WTC11 (cell line): ENCODE results near the gene KLC4. TPM values are rescaled to one million over a fixed set of nuclear protein-coding genes. Genes with fewer than 3 reads are reported as not detected.

Experiments
- ATAC-seq: fragments of 200-7000 bp; cut with Tn5 transposase; 2 replicates; pipeline ENCODE4 v1.10.0; 2021; ENCODE audit warnings: mild to moderate bottlenecking, moderate library complexity
- CTCF ChIA-PET: fragments of 300-600 bp; sonication (Branson Sonifier 250); formaldehyde crosslinking; loops from one replicate; lab custom pipeline; 2021; ENCODE audit warnings: antibody characterized with exemption; lab: Charles Lee
- POLR2A ChIA-PET: fragments of 350-600 bp; sonication (Branson Sonifier 250); formaldehyde crosslinking; loops from one replicate; lab custom pipeline; 2021; ENCODE audit warnings: antibody characterized with exemption; lab: Charles Lee
- DNase-seq: peaks from one replicate; pipeline ENCODE4 v3.0.0; 2021; ENCODE audit warnings: low spot score
- H3K27ac Mint-ChIP-seq: 2 replicates; pipeline ENCODE4 v1.8.0; 2021; ENCODE audit warnings: mixed read lengths
- H3K27me3 Mint-ChIP-seq: 2 replicates; pipeline ENCODE4 v1.8.0; 2021; ENCODE audit warnings: low read depth, mild to moderate bottlenecking, moderate library complexity, mixed read lengths
- H3K36me3 Mint-ChIP-seq: 2 replicates; pipeline ENCODE4 v1.8.0; 2021; ENCODE audit warnings: mixed read lengths
- H3K4me1 Mint-ChIP-seq: 2 replicates; pipeline ENCODE4 v1.8.0; 2022; ENCODE audit warnings: mixed read lengths
- H3K4me3 Mint-ChIP-seq: 2 replicates; pipeline ENCODE4 v1.8.0; 2021; ENCODE audit warnings: mild to moderate bottlenecking, moderate library complexity, mixed read lengths
- H3K9me3 Mint-ChIP-seq: 2 replicates; pipeline ENCODE4 v1.8.0; 2021; ENCODE audit warnings: mixed read lengths
- ETV6 ChIP-seq: sonication (generic); formaldehyde crosslinking; IDR thresholded peaks from 2 replicates; pipeline ENCODE4 v1.8.1; 2022; ENCODE audit warnings: mild to moderate bottlenecking, missing genetic modification reagents
- FOXJ3 ChIP-seq: sonication (generic); formaldehyde crosslinking; IDR thresholded peaks from 2 replicates; pipeline ENCODE4 v1.9.0; 2021; ENCODE audit warnings: missing genetic modification reagents, mild to moderate bottlenecking, borderline replicate concordance
- IRF2 ChIP-seq: sonication (generic); formaldehyde crosslinking; IDR thresholded peaks from 2 replicates; pipeline ENCODE4 v1.8.0; 2022; ENCODE audit warnings: low read depth, missing genetic modification reagents, borderline replicate concordance
- JAZF1 ChIP-seq: fragments of 250-450 bp; sonication (Bioruptor Pico); IDR thresholded peaks from 2 replicates; pipeline ENCODE4 v1.9.0; 2021; ENCODE audit warnings: moderate library complexity, mild to moderate bottlenecking, inconsistent platforms
- MXD4 ChIP-seq: fragments of 250-450 bp; sonication (Bioruptor Pico); IDR thresholded peaks from 2 replicates; pipeline ENCODE4 v1.8.0; 2021; ENCODE audit warnings: mild to moderate bottlenecking, moderate library complexity, borderline replicate concordance
- OVOL2 ChIP-seq: fragments of 250-450 bp; sonication (Bioruptor Pico); IDR thresholded peaks from 2 replicates; pipeline ENCODE4 v1.9.0; 2021; ENCODE audit warnings: mild to moderate bottlenecking, borderline replicate concordance
- PRRX2 ChIP-seq: fragments of 250-450 bp; sonication (Bioruptor Pico); IDR thresholded peaks from 2 replicates; pipeline ENCODE4 v1.8.0; 2021; ENCODE audit warnings: mild to moderate bottlenecking
- RORB ChIP-seq: fragments of 250-450 bp; sonication (Bioruptor Pico); IDR thresholded peaks from 2 replicates; pipeline ENCODE4 v1.9.0; 2021; ENCODE audit warnings: mild to moderate bottlenecking
- SMAD3 ChIP-seq: sonication (generic); formaldehyde crosslinking; IDR thresholded peaks from 2 replicates; pipeline ENCODE4 v1.8.0; 2022; ENCODE audit warnings: missing genetic modification reagents, mild to moderate bottlenecking, borderline replicate concordance
- TCF7 ChIP-seq: sonication (generic); formaldehyde crosslinking; IDR thresholded peaks from 2 replicates; pipeline ENCODE4 v1.8.0; 2022; ENCODE audit warnings: mild to moderate bottlenecking, low read depth, missing genetic modification reagents, moderate library complexity
- TEAD1 ChIP-seq: sonication (generic); formaldehyde crosslinking; IDR thresholded peaks from 2 replicates; pipeline ENCODE4 v1.8.0; 2022; ENCODE audit warnings: mild to moderate bottlenecking, missing genetic modification reagents
- TEAD4 ChIP-seq: sonication (generic); formaldehyde crosslinking; IDR thresholded peaks from 2 replicates; pipeline ENCODE4 v1.8.0; 2022; ENCODE audit warnings: mild to moderate bottlenecking, missing genetic modification reagents
- ZNF396 ChIP-seq: fragments of 250-450 bp; sonication (Bioruptor Pico); IDR thresholded peaks from 2 replicates; pipeline ENCODE4 v1.8.0; 2021; ENCODE audit warnings: mild to moderate bottlenecking, moderate library complexity, borderline replicate concordance
- total RNA-seq: library from RNA; stranded (reverse); gene quantifications from 3 replicates; pipeline ENCODE4 v1.2.3, GENCODE V29; 2021
- TF ChIP-seq, protein P1 (sequence below): sonication (generic); formaldehyde crosslinking; IDR thresholded peaks from 2 replicates; pipeline ENCODE4 v1.8.1; 2023; ENCODE audit warnings: mild to moderate bottlenecking, missing genetic modification reagents
- TF ChIP-seq, protein P2 (sequence below): fragments of 250-450 bp; sonication (Bioruptor Pico); IDR thresholded peaks from 2 replicates; pipeline ENCODE4 v1.8.0; 2021; ENCODE audit warnings: mild to moderate bottlenecking
- TF ChIP-seq, protein P3 (sequence below): fragments of 250-450 bp; sonication (Bioruptor Pico); IDR thresholded peaks from 2 replicates; pipeline ENCODE4 v1.9.0; 2021; ENCODE audit warnings: mild to moderate bottlenecking
- TF ChIP-seq, protein P4 (sequence below): sonication (generic); formaldehyde crosslinking; IDR thresholded peaks from 2 replicates; pipeline ENCODE4 v1.8.0; 2023; ENCODE audit warnings: missing genetic modification reagents
- TF ChIP-seq, protein P5 (sequence below): sonication (generic); formaldehyde crosslinking; IDR thresholded peaks from 2 replicates; pipeline ENCODE4 v1.8.1; 2022; ENCODE audit warnings: mild to moderate bottlenecking, missing genetic modification reagents, moderate library complexity, borderline replicate concordance
- TF ChIP-seq, protein P6 (sequence below): sonication (generic); formaldehyde crosslinking; IDR thresholded peaks from 2 replicates; pipeline ENCODE4 v1.8.0; 2022; ENCODE audit warnings: mild to moderate bottlenecking, missing genetic modification reagents
- TF ChIP-seq, protein P7 (sequence below): sonication (generic); formaldehyde crosslinking; IDR thresholded peaks from 2 replicates; pipeline ENCODE4 v1.8.0; 2022; ENCODE audit warnings: mild to moderate bottlenecking, missing genetic modification reagents
- TF ChIP-seq, protein P8 (sequence below): fragments of 250-450 bp; sonication (Bioruptor Pico); conservative IDR thresholded peaks from 2 replicates; pipeline ENCODE4 v1.9.0; 2021; ENCODE audit warnings: mild to moderate bottlenecking
- TF ChIP-seq, protein P9 (sequence below): fragments of 250-450 bp; sonication (Bioruptor Pico); IDR thresholded peaks from 2 replicates; pipeline ENCODE4 v1.9.0; 2021; ENCODE audit warnings: mild to moderate bottlenecking
- TF ChIP-seq, protein P10 (sequence below): sonication (generic); formaldehyde crosslinking; IDR thresholded peaks from 2 replicates; pipeline ENCODE4 v1.8.0; 2022; ENCODE audit warnings: mild to moderate bottlenecking, missing genetic modification reagents

Gene KLC4
- total RNA-seq, 1 experiment from 2014 or later: 35.7 TPM

DNA sequence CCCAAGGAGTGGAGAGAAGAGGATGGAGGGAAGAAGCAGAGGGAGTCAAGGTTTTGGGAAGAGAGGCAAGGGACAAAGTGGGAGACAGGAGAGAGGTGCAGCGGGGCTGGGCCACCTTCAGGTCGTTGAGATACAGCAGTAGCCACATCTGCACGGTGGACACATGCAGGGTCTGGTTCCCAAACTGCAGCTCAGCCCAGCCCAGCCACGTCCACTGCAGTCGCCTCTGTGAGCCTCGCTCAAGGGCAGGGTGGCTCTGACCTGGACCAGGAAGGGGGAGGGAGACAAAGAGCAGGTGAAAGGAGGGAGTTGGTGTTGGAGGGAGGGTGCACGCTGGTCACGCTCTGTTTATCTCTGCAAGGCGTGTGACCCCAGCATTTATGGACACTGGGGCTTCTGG lies 20.7 kb upstream of the KLC4 start (continued):
- no peak for TF ChIP-seq ETV6
- no peak for TF ChIP-seq FOXJ3 (CRISPR knock-in tag)
- no peak for TF ChIP-seq OVOL2
- TF ChIP-seq ZNF396: no peak
- TF ChIP-seq TCF7: no peak
- TF ChIP-seq TEAD4: no peak

DNA sequence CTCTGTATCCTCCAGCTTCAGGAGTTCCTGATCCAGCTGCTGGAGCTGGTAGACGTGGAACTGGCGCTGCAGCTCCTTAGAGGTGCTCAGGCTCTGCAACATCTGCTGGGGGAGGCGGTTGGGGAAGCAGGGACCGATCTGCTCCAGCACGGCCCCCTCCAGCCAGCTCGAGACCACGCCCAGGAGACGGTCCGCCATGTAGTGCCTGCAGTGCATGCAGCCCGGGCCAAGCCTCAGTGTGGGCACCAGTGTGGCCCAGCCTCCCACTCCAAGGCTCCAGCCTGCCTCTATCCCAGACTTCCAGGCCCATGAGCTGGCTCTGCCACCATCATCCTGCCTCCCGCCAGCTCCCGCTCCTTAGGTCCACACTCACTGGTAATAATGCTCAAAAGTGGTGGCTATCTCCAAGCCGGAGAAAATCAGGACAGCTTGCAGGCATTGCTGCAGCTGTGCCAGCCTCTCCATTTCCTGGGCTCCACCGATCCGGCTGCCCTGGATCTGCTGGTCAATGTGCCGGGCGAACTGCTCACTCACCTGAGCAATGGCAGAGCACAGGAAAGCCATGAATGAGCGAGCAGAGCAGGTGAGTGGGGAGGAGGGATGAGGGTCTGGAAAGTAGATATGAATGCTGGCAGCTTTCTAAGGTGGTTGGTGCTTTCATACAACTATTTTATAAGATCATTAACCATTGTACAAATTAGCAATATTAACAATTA lies 18.7 kb upstream of the KLC4 start:
- no peaks in the 10 kb centered on the region for H3K9me3 Mint-ChIP-seq
- TF ChIP-seq RORB (CRISPR knock-in tag): no peak
- TF ChIP-seq, protein P1, sequence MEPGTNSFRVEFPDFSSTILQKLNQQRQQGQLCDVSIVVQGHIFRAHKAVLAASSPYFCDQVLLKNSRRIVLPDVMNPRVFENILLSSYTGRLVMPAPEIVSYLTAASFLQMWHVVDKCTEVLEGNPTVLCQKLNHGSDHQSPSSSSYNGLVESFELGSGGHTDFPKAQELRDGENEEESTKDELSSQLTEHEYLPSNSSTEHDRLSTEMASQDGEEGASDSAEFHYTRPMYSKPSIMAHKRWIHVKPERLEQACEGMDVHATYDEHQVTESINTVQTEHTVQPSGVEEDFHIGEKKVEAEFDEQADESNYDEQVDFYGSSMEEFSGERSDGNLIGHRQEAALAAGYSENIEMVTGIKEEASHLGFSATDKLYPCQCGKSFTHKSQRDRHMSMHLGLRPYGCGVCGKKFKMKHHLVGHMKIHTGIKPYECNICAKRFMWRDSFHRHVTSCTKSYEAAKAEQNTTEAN (CRISPR knock-in tag): no peak
- TF ChIP-seq IRF2: no peak
- TF ChIP-seq, protein P2, sequence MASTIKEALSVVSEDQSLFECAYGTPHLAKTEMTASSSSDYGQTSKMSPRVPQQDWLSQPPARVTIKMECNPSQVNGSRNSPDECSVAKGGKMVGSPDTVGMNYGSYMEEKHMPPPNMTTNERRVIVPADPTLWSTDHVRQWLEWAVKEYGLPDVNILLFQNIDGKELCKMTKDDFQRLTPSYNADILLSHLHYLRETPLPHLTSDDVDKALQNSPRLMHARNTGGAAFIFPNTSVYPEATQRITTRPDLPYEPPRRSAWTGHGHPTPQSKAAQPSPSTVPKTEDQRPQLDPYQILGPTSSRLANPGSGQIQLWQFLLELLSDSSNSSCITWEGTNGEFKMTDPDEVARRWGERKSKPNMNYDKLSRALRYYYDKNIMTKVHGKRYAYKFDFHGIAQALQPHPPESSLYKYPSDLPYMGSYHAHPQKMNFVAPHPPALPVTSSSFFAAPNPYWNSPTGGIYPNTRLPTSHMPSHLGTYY (CRISPR knock-in tag): no peak
- TF ChIP-seq, protein P3, sequence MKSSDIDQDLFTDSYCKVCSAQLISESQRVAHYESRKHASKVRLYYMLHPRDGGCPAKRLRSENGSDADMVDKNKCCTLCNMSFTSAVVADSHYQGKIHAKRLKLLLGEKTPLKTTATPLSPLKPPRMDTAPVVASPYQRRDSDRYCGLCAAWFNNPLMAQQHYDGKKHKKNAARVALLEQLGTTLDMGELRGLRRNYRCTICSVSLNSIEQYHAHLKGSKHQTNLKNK (CRISPR knock-in tag): no peak
- TF ChIP-seq, protein P4, sequence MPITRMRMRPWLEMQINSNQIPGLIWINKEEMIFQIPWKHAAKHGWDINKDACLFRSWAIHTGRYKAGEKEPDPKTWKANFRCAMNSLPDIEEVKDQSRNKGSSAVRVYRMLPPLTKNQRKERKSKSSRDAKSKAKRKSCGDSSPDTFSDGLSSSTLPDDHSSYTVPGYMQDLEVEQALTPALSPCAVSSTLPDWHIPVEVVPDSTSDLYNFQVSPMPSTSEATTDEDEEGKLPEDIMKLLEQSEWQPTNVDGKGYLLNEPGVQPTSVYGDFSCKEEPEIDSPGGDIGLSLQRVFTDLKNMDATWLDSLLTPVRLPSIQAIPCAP (CRISPR knock-in tag): no peak
- TF ChIP-seq, protein P5, sequence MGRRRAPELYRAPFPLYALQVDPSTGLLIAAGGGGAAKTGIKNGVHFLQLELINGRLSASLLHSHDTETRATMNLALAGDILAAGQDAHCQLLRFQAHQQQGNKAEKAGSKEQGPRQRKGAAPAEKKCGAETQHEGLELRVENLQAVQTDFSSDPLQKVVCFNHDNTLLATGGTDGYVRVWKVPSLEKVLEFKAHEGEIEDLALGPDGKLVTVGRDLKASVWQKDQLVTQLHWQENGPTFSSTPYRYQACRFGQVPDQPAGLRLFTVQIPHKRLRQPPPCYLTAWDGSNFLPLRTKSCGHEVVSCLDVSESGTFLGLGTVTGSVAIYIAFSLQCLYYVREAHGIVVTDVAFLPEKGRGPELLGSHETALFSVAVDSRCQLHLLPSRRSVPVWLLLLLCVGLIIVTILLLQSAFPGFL (CRISPR knock-in tag): no peak
- TF ChIP-seq, protein P6, sequence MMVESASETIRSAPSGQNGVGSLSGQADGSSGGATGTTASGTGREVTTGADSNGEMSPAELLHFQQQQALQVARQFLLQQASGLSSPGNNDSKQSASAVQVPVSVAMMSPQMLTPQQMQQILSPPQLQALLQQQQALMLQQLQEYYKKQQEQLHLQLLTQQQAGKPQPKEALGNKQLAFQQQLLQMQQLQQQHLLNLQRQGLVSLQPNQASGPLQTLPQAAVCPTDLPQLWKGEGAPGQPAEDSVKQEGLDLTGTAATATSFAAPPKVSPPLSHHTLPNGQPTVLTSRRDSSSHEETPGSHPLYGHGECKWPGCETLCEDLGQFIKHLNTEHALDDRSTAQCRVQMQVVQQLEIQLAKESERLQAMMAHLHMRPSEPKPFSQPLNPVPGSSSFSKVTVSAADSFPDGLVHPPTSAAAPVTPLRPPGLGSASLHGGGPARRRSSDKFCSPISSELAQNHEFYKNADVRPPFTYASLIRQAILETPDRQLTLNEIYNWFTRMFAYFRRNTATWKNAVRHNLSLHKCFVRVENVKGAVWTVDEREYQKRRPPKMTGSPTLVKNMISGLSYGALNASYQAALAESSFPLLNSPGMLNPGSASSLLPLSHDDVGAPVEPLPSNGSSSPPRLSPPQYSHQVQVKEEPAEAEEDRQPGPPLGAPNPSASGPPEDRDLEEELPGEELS: no peak
- TF ChIP-seq, protein P7, sequence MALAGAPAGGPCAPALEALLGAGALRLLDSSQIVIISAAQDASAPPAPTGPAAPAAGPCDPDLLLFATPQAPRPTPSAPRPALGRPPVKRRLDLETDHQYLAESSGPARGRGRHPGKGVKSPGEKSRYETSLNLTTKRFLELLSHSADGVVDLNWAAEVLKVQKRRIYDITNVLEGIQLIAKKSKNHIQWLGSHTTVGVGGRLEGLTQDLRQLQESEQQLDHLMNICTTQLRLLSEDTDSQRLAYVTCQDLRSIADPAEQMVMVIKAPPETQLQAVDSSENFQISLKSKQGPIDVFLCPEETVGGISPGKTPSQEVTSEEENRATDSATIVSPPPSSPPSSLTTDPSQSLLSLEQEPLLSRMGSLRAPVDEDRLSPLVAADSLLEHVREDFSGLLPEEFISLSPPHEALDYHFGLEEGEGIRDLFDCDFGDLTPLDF (CRISPR knock-in tag): no peak
- no peak for TF ChIP-seq SMAD3 (CRISPR knock-in tag)
- no peak for TF ChIP-seq JAZF1 (CRISPR knock-in tag)
- TF ChIP-seq, protein P8, sequence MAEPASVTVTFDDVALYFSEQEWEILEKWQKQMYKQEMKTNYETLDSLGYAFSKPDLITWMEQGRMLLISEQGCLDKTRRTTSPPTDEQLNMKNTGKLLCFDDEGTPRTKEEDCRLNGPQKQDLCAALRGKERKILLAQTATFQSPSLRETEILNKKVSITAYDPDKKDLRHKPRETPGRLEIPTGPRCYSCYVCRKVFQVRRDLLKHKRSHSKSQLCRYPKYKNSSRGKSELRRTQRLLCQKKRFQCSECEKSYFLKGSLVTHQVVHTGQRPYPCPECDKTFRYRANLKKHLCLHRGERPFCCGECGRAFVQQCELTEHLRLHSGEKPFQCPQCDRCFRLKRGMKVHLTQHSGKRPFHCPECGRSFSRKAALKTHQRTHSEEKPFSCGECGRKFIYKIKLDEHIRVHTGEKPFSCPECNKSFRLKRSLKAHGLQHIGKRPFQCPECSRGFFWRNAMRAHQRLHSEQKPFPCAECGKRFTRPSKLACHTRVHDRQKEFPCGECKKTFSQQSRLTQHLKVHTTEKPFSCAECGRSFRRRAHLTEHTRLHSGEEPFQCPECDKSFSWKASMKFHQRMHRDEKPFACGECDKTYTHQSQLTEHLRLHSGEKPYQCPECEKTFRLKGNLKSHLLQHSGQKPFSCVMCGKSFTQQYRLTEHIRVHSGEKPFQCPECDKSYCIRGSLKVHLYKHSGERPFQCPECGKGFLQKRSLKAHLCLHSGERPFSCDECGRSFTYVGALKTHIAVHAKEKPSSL (CRISPR knock-in tag): no peak
- TF ChIP-seq, protein P9, sequence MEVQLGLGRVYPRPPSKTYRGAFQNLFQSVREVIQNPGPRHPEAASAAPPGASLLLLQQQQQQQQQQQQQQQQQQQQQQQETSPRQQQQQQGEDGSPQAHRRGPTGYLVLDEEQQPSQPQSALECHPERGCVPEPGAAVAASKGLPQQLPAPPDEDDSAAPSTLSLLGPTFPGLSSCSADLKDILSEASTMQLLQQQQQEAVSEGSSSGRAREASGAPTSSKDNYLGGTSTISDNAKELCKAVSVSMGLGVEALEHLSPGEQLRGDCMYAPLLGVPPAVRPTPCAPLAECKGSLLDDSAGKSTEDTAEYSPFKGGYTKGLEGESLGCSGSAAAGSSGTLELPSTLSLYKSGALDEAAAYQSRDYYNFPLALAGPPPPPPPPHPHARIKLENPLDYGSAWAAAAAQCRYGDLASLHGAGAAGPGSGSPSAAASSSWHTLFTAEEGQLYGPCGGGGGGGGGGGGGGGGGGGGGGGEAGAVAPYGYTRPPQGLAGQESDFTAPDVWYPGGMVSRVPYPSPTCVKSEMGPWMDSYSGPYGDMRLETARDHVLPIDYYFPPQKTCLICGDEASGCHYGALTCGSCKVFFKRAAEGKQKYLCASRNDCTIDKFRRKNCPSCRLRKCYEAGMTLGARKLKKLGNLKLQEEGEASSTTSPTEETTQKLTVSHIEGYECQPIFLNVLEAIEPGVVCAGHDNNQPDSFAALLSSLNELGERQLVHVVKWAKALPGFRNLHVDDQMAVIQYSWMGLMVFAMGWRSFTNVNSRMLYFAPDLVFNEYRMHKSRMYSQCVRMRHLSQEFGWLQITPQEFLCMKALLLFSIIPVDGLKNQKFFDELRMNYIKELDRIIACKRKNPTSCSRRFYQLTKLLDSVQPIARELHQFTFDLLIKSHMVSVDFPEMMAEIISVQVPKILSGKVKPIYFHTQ (CRISPR knock-in tag): no peak
- no peak for TF ChIP-seq TEAD1
- TF ChIP-seq MXD4 (CRISPR knock-in tag): no peak
- TF ChIP-seq, protein P10, sequence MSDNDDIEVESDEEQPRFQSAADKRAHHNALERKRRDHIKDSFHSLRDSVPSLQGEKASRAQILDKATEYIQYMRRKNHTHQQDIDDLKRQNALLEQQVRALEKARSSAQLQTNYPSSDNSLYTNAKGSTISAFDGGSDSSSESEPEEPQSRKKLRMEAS (CRISPR knock-in tag): no peak
- TF ChIP-seq ZNF396: no peak
- TF ChIP-seq PRRX2 (CRISPR knock-in tag): no peak
- no peak overlapping the region for H3K27ac Mint-ChIP-seq
- ATAC-seq (no peak), DNase-seq (no peak)
- H3K27me3 Mint-ChIP-seq: no peaks in the 10 kb centered on the region
- peaks cover 50% of the 10 kb centered on the region for H3K36me3 Mint-ChIP-seq
- H3K4me3 Mint-ChIP-seq: no peak overlapping the region
- H3K4me1 Mint-ChIP-seq: no peaks in the 10 kb centered on the region
- ChIA-PET POLR2A (interaction anchor here (0.6 to 0.7 kb wide), 4 partner anchors 103 to 1076 kb away, joined by 3 to 9 read pairs (median 6); no protein-coding TSS in a partner anchor), CTCF (interaction anchor here (0.6 to 1.5 kb wide), 3 partner anchors 34 to 123 kb away, joined by 3 to 6 read pairs (median 3); no protein-coding TSS in a partner anchor)
